ENCODE measurements around the gene SYNJ1. TPM values are rescaled to one million over a fixed set of nuclear protein-coding genes. Genes with fewer than 3 reads are reported as not detected.

Gene SYNJ1
- total and polyA plus RNA-seq, 2 experiments from 2014 or later: 1.4 to 4.2 TPM

- TF ChIP-seq CTCF (conservative IDR thresholded peaks at IDR 0.05; ENCODE audit: low read depth in 2 of 2) (no peak), ZNF114 (CRISPR knock-in tag; IDR thresholded peaks at IDR 0.05) (no peak), EZH2phosphoT487 (IDR thresholded peaks at IDR 0.05; ENCODE audit: unreplicated experiment) (no peak)
Measured at GRCh38 chr21:32613436-32614043, 114.3 kb downstream of the SYNJ1 start (continued).

GRCh38 chr21:32612999-32613337, 114.8 kb downstream of the SYNJ1 start:
- Mint-ChIP-seq H3K36me3 (ENCODE audit: low read depth) (peaks cover 17% of the 10 kb centered on the region), H3K9me3 (no peaks in the 10 kb centered on the region), H3K27me3 (ENCODE audit: insufficient read depth, low read depth, poor library complexity) (peaks cover 11% of the 10 kb centered on the region), H3K27ac (peak overlapping the region; percentile 98), H3K4me1 (no peaks in the 10 kb centered on the region; the same call in 1 of the 3 replicates), H3K4me3 (peak overlapping the region; percentile 97)
- no peaks in the 10 kb centered on the region for H3K27me3 ChIP-seq (ENCODE audit: insufficient read depth)
- H4K20me1 ChIP-seq (replicated peaks; ENCODE audit: insufficient read depth): peaks cover 5% of the 10 kb centered on the region
- peak overlapping the region; percentile 98 for H3K4me2 ChIP-seq
- H3K4me3 ChIP-seq: peak overlapping the region; percentile 92
- H3F3A ChIP-seq (replicated peaks; ENCODE audit: low read depth): peaks cover 8% of the 10 kb centered on the region; the same call in 1 of the 2 replicates
- peak overlapping the region; percentile 94 for H3K27ac ChIP-seq (ENCODE audit: low read depth)
- ATAC-seq (no peak), DNase-seq (ENCODE audit: low spot score) (no peak)
- H3K4me1 ChIP-seq (ENCODE audit: insufficient read depth): peaks cover 12% of the 10 kb centered on the region
- H3K9me2 ChIP-seq (ENCODE audit: insufficient read depth): no peaks in the 10 kb centered on the region
- H3K79me2 ChIP-seq (replicated peaks; ENCODE audit: insufficient read depth): peaks cover 24% of the 10 kb centered on the region
- peaks cover 12% of the 10 kb centered on the region; the same call in 1 of the 2 replicates for H3K36me3 ChIP-seq (ENCODE audit: insufficient read depth)
- H2AFZ ChIP-seq: peak overlapping the region; percentile 100
- no peak for TF ChIP-seq ZNF462 (CRISPR knock-in tag; IDR thresholded peaks at IDR 0.05)
- no peak for TF ChIP-seq EZH2phosphoT487 (IDR thresholded peaks at IDR 0.05; ENCODE audit: unreplicated experiment)
- TF ChIP-seq CREB1 (CRISPR knock-in tag; IDR thresholded peaks at IDR 0.05; ENCODE audit: low read depth): no peak
- no peak for TF ChIP-seq CTCF (conservative IDR thresholded peaks at IDR 0.05; ENCODE audit: low read depth in 2 of 2)
- no peak for TF ChIP-seq POLR2AphosphoS5 (IDR thresholded peaks at IDR 0.05; ENCODE audit: low read depth)
- TF ChIP-seq NANOG (IDR thresholded peaks at IDR 0.05; ENCODE audit: borderline replicate concordance): no peak
- no peak for TF ChIP-seq JUNB (IDR thresholded peaks at IDR 0.05; ENCODE audit: unreplicated experiment)
- TF ChIP-seq ZNF114 (CRISPR knock-in tag; IDR thresholded peaks at IDR 0.05): no peak
- no peak for TF ChIP-seq ETS1 (IDR thresholded peaks at IDR 0.05)
